Smooth muscle cell (in vitro differentiated cells): ENCODE measurements around the gene FGF6. TPM values are rescaled to one million over a fixed set of nuclear protein-coding genes. Genes with fewer than 3 reads are reported as not detected.

Experiments
- DNase-seq: peaks from one replicate; lab custom pipeline; 2025; ENCODE audit not compliant: unreplicated experiment; lab: John Stamatoyannopoulos, UW
- H2AFZ ChIP-seq: fragments of 200-600 bp; sonication (generic); 2 replicates; pipeline ENCODE4 v1.6.0; 2016; ENCODE audit warnings: antibody characterized with exemption, low read depth, mild to moderate bottlenecking
- H3F3A ChIP-seq: fragments of 200-600 bp; sonication (generic); 2 replicates; pipeline ENCODE4 v1.6.0; 2017; ENCODE audit warnings: antibody characterized with exemption, low read depth
- H3K27ac ChIP-seq: fragments of 200-600 bp; sonication (generic); 2 replicates; pipeline ENCODE4 v1.5.1; 2016; ENCODE audit warnings: low read depth, mild to moderate bottlenecking
- H3K27me3 ChIP-seq: fragments of 200-600 bp; sonication (generic); 2 replicates; pipeline ENCODE4 v1.6.1; 2016; ENCODE audit warnings: low read depth, mild to moderate bottlenecking
- H3K36me3 ChIP-seq: fragments of 200-600 bp; sonication (generic); 2 replicates; pipeline ENCODE4 v1.5.1; 2016; ENCODE audit warnings: low read depth
- H3K4me1 ChIP-seq: fragments of 200-600 bp; sonication (generic); 2 replicates; pipeline ENCODE4 v1.5.1; 2016; ENCODE audit warnings: low read depth
- H3K4me2 ChIP-seq: fragments of 200-600 bp; sonication (generic); 2 replicates; pipeline ENCODE4 v1.6.0; 2016; ENCODE audit warnings: mild to moderate bottlenecking
- H3K4me3 ChIP-seq: fragments of 200-600 bp; sonication (generic); 2 replicates; pipeline ENCODE4 v1.5.1; 2016; ENCODE audit warnings: mild to moderate bottlenecking
- H3K79me2 ChIP-seq: fragments of 200-600 bp; sonication (generic); 2 replicates; pipeline ENCODE4 v1.6.0; 2016; ENCODE audit warnings: low read depth, mild to moderate bottlenecking
- H3K9ac ChIP-seq: fragments of 200-600 bp; sonication (generic); 2 replicates; pipeline ENCODE4 v1.6.0; 2016; ENCODE audit warnings: low read depth
- H3K9me3 ChIP-seq: fragments of 200-600 bp; sonication (generic); replicated peaks from 2 replicates; pipeline ENCODE4 v1.5.1; 2016; ENCODE audit warnings: low read depth
- H4K20me1 ChIP-seq: fragments of 200-600 bp; sonication (generic); 2 replicates; pipeline ENCODE4 v1.6.0; 2016; ENCODE audit warnings: low read depth
- WGBS: methylation state at CpG from one replicate; pipeline ENCODE4 v1.1.7; 2016; ENCODE audit warnings: low lambda C conversion rate; 5-methylcytosine and 5-hydroxymethylcytosine counted together
- polyA plus RNA-seq: library from polyadenylated mRNA; unstranded; fragments of >200 nt; fragmentation: Nextera tagmentation; extraction: Ambion mirVana; gene quantifications from 2 replicates; pipeline ENCODE4 v1.2.1, GENCODE V29; 2016
- total RNA-seq: library from RNA; depleted of rRNA; stranded (reverse); fragments of >200 nt; gene quantifications from 2 replicates; pipeline ENCODE4 v1.2.3, GENCODE V29; 2014
- TF ChIP-seq, protein P1 (sequence below): fragments of 200-600 bp; sonication (generic); IDR thresholded peaks from 2 replicates; pipeline ENCODE4 v1.5.1; 2017; ENCODE audit warnings: borderline replicate concordance, mild to moderate bottlenecking, antibody characterized with exemption; ENCODE audit not compliant: insufficient read depth, poor library complexity, severe bottlenecking

The FGF6 gene
- total and polyA plus RNA-seq, 2 experiments from 2014 or later, result not detected

DNA sequence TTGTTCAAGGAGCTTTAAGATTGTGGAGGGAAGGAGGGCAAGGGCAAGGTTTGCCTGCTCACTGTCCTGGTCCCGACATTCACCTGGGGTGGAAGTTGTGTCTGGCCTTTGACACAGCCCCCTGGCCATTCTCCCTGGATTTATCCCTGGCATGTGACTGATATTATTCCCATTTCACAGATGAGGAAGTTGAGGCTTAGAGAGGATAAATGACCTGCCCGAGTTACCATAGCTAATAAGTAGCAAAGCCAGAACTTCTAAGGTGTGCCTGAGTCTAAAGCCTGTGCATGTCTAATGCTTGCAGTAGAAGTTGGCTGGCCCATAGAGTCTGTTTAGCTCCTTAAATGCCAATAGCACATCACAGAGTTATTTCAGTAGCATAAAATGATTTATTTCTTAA is 720 bp upstream of the FGF6 start:
- no peaks in the 10 kb centered on the region for H3K9me3 ChIP-seq
- no peaks in the 10 kb centered on the region for H3K27me3 ChIP-seq
- H3K27ac ChIP-seq, result no peak overlapping the region
- H3K4me3 ChIP-seq, result no peak overlapping the region
- no peak overlapping the region for H2AFZ ChIP-seq
- peaks cover 23% of the 10 kb centered on the region for H3K4me1 ChIP-seq
- 87% methylated on average over 2 of the region's 2 CpGs for WGBS
- no peaks in the 10 kb centered on the region for H3F3A ChIP-seq
- H3K79me2 ChIP-seq, result no peaks in the 10 kb centered on the region
- no peaks in the 10 kb centered on the region for H4K20me1 ChIP-seq
- H3K36me3 ChIP-seq, result no peaks in the 10 kb centered on the region
- no peak overlapping the region for H3K4me2 ChIP-seq
- H3K9ac ChIP-seq, result no peak overlapping the region
- DNase-seq, result no peak
- TF ChIP-seq, protein P1, sequence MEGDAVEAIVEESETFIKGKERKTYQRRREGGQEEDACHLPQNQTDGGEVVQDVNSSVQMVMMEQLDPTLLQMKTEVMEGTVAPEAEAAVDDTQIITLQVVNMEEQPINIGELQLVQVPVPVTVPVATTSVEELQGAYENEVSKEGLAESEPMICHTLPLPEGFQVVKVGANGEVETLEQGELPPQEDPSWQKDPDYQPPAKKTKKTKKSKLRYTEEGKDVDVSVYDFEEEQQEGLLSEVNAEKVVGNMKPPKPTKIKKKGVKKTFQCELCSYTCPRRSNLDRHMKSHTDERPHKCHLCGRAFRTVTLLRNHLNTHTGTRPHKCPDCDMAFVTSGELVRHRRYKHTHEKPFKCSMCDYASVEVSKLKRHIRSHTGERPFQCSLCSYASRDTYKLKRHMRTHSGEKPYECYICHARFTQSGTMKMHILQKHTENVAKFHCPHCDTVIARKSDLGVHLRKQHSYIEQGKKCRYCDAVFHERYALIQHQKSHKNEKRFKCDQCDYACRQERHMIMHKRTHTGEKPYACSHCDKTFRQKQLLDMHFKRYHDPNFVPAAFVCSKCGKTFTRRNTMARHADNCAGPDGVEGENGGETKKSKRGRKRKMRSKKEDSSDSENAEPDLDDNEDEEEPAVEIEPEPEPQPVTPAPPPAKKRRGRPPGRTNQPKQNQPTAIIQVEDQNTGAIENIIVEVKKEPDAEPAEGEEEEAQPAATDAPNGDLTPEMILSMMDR, result no peak

- H3F3A ChIP-seq, result no peaks in the 10 kb centered on the region
- no peak overlapping the region for H3K9ac ChIP-seq
- TF ChIP-seq, protein P1, result no peak
- no peak overlapping the region for H3K27ac ChIP-seq
- H3K4me3 ChIP-seq, result no peak overlapping the region
- H3K4me2 ChIP-seq, result no peak overlapping the region
- no peaks in the 10 kb centered on the region for H3K9me3 ChIP-seq
- no peaks in the 10 kb centered on the region for H3K27me3 ChIP-seq
- no peaks in the 10 kb centered on the region for H3K79me2 ChIP-seq
- no peak overlapping the region for H2AFZ ChIP-seq
- WGBS, result 92% methylated on average over 8 of the region's 8 CpGs
- peaks cover 20% of the 10 kb centered on the region for H3K4me1 ChIP-seq
- H4K20me1 ChIP-seq, result no peaks in the 10 kb centered on the region
- no peak for DNase-seq
- no peaks in the 10 kb centered on the region for H3K36me3 ChIP-seq
Observed at GRCh38 chr12:4444031-4444430, 1.6 kb downstream of the FGF6 start.

- no peak overlapping the region for H3K4me3 ChIP-seq
- H3K4me1 ChIP-seq, result peaks cover 20% of the 10 kb centered on the region
- H3K27me3 ChIP-seq, result no peaks in the 10 kb centered on the region
- H3K9ac ChIP-seq, result no peak overlapping the region
- no peaks in the 10 kb centered on the region for H4K20me1 ChIP-seq
- H3K36me3 ChIP-seq, result no peaks in the 10 kb centered on the region
- H3F3A ChIP-seq, result no peaks in the 10 kb centered on the region
- no peak overlapping the region for H3K27ac ChIP-seq
- no peaks in the 10 kb centered on the region for H3K79me2 ChIP-seq
- 89% methylated on average over 17 of the region's 17 CpGs for WGBS
- TF ChIP-seq, protein P1, result no peak
- no peak overlapping the region for H3K4me2 ChIP-seq
- H2AFZ ChIP-seq, result no peak overlapping the region
- no peak for DNase-seq
- no peaks in the 10 kb centered on the region for H3K9me3 ChIP-seq
Observed at GRCh38 chr12:4443616-4444015, 2.0 kb downstream of the FGF6 start.
